Measurements from ENCODE around the gene HBEGF.

Gene HBEGF, protein sequence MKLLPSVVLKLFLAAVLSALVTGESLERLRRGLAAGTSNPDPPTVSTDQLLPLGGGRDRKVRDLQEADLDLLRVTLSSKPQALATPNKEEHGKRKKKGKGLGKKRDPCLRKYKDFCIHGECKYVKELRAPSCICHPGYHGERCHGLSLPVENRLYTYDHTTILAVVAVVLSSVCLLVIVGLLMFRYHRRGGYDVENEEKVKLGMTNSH

DNA sequence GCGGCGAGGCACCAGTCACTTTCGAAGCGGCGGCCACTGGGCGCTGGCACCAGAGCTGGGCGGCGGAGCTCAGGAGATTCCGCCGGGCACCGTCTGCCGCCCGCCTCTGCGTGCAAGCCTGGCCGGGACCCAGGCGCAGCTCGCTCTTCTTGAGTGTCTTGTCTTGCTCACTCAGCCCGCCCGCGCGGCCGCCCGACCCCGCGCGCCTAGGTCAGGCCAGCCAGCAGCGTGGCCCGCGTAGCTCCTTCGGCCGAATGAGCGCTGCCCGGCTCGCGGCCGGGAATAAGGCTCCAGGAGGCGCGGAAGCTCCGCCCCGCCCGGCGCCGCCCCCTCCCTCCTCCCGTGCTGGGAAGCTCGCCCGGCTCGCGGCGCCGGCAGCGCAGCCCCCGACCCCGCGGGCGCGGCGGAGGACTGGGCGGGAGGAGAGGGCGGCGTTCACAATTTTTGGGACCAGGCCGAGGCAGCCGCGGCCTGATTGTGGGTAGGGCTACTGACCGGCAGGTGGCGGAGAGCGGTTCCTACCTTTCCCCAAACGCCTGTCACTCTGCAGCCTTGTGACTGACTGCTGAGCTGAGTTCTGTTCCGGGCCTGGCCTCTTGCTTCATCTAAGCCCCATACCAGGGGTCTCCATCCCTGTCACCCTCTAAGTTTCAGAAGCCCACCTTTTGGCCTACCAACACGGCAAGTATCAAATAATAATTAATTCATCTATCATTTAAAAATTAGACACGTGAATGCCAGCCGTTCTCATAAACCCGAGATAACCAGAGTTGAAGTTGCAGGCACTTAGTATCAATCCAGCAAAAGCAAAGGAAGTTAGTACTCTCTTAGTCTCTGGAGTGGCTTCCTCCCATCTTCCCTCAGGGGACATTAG lies at the start of gene HBEGF:
HBEGF (minus strand) TSS at position 256 of the 874 bp plus-strand sequence. CDS start 275 bp downstream, outside the sequence.
- DNase-seq (peak; percentile 53 to 65), ATAC-seq (peak; percentile 68)
- Mint-ChIP-seq H3K4me3 (peak within 1 kb of the TSS; percentile 84 to 86), H3K27me3 (peaks cover 47% of the 10 kb centered on the region), H3K9me3 (no peaks in the 10 kb centered on the region), H3K4me1 (peaks cover 53% of the 10 kb centered on the region), H3K27ac (peak within 1 kb of the TSS in 1 of 2 donors; percentile 21)

DNA sequence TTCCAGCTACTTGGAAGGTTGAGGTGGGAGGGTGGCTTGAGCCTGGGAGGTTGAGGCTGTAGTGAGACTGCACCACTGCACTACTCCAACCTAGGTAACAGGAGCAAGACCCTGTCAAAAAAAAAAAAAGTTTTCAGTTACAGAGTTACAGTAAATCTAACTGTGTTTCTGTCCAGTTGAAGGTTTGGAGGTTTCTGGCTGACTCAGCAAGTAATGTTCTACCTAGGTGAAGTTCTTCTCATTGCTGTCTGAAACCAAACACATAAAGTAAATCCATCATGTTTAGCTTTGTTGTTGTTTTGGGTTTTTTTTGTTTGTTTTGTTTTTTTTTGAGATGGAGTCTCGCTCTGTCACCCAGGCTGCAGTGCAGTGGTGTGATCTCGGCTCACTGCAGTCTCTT lies 47.3 kb upstream of the HBEGF start:
- H3K4me1 Mint-ChIP-seq: no peaks in the 10 kb centered on the region
- no peak for DNase-seq
- H3K4me3 Mint-ChIP-seq: no peak overlapping the region
- no peaks in the 10 kb centered on the region for H3K27me3 Mint-ChIP-seq
- no peak for ATAC-seq
- no peak overlapping the region for H3K27ac Mint-ChIP-seq
- H3K9me3 Mint-ChIP-seq: no peaks in the 10 kb centered on the region

DNA sequence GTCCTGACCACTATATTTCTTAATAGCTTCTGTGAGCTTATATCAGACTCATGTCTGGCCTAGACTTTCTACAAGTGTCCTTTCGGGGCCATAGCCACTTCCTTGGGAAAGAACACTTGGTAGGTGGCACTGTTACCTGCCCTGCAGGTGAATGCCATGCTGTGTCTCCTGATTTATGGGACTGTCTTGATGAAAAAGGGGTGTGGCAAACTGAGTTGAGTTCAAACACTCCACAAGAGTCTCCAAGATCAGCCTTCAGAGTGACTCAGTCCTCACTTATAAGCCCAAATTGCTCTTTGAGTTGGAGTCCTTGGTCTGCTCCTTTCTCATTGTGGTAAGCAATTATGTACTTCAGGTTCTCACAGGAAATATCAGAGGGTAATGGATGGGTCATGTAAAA lies 45.3 kb upstream of the HBEGF start:
- Mint-ChIP-seq H3K4me3 (no peak overlapping the region), H3K27ac (no peak overlapping the region), H3K27me3 (no peaks in the 10 kb centered on the region), H3K9me3 (no peaks in the 10 kb centered on the region), H3K4me1 (no peaks in the 10 kb centered on the region)
- DNase-seq (no peak), ATAC-seq (no peak)

DNA sequence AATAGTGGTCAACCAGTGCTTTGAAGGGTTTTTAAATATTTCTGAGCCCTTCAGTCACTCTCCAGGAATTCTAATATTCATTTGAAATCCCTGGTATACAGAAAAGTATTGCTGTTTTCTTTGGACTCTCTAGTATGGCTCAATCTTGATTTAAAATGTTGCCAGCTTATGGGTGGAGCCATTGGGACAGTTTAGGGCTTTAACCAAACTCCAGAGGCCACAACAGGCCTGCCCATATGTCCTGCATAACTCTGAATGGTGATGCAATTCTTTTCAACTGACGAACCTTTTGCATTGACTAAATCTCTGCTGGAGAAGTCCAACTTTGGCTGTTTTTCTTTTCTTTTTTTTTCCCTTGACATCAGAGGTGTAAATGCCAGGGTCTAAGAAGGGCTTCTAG lies 44.9 kb upstream of the HBEGF start:
- no peak overlapping the region for H3K27ac Mint-ChIP-seq
- no peaks in the 10 kb centered on the region for H3K4me1 Mint-ChIP-seq
- no peak for ATAC-seq
- no peak overlapping the region for H3K4me3 Mint-ChIP-seq
- no peak for DNase-seq
- no peaks in the 10 kb centered on the region for H3K27me3 Mint-ChIP-seq
- no peaks in the 10 kb centered on the region for H3K9me3 Mint-ChIP-seq

DNA sequence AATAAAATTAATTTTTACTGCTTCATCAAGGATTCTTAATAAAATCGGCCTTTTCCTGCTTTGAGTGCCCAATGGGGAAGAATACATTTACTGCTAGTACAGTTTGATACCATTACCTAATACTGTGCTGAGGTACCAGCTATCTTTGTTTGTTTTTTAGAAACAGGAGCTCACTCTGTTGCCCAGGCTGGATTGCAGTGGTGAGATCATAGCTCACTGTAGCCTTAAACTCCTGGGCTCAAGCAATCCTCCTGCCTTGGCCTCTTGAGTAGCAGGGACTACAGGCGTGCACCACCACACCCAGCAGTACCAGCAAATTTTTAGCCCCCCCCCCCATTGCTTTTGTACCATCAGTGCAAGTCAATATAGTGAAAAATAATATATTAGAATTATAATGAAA lies 41.6 kb upstream of the HBEGF start:
- ATAC-seq (no peak), DNase-seq (no peak)
- H3K4me1 Mint-ChIP-seq: no peaks in the 10 kb centered on the region
- no peak overlapping the region for H3K4me3 Mint-ChIP-seq
- no peaks in the 10 kb centered on the region for H3K9me3 Mint-ChIP-seq
- no peak overlapping the region for H3K27ac Mint-ChIP-seq
- H3K27me3 Mint-ChIP-seq: no peaks in the 10 kb centered on the region

DNA sequence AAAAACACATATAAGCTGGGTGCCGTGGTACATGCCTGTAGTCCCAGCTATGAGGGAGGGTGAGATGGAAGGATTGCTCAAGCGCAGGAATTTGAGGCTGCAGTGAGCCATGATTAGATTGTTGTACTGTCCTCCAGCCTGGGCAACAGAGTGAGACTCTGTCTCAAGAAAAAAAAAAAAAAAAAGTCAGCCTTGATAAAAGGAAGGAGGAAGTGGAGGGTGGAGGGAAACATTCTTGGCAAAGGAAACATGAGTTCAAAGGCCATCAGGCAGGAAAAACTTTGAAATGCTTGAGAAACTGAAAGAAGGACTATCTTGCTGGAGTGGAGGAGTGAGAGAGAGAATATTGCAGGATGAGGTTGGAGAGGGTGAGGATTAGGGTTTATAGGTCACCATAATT lies 36.9 kb upstream of the HBEGF start:
- ATAC-seq (no peak), DNase-seq (no peak)
- H3K9me3 Mint-ChIP-seq: no peaks in the 10 kb centered on the region
- peaks cover 12% of the 10 kb centered on the region for H3K4me1 Mint-ChIP-seq
- H3K4me3 Mint-ChIP-seq: no peak overlapping the region
- no peak overlapping the region for H3K27ac Mint-ChIP-seq
- H3K27me3 Mint-ChIP-seq: no peaks in the 10 kb centered on the region

DNA sequence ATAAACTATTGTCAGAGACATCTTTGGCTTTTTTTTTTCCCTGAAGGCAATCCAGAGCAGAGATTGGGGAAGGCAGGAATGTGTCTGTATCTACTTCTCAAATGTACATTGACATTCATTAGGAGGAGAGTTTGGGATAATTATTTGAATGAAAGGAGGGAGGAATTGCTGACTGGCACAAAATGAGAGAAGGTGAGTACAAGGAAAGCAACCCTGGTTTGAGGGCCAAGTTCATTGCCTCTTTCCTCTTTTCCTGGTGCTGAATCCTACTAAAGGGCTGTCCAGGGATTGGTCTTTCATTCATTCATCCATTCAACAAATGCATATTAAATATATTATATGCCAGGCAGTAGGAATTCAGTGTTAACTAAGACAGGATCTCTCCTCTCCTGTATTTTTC lies 36.5 kb upstream of the HBEGF start:
- H3K27ac Mint-ChIP-seq: no peak overlapping the region
- no peak for ATAC-seq

GRCh38 chr5:140381972-140382371 lies 35.6 kb upstream of the HBEGF start:
- no peaks in the 10 kb centered on the region for H3K9me3 Mint-ChIP-seq
- H3K4me1 Mint-ChIP-seq: peaks cover 12% of the 10 kb centered on the region
- ATAC-seq: peak; percentile 95
- H3K27me3 Mint-ChIP-seq: no peaks in the 10 kb centered on the region
- H3K4me3 Mint-ChIP-seq: no peak overlapping the region
- H3K27ac Mint-ChIP-seq: no peak overlapping the region
- no peak for DNase-seq

More for the DNA sequence above, 36.5 kb upstream of the HBEGF start:
- no peaks in the 10 kb centered on the region for H3K9me3 Mint-ChIP-seq
- H3K27me3 Mint-ChIP-seq: no peaks in the 10 kb centered on the region
- peaks cover 12% of the 10 kb centered on the region for H3K4me1 Mint-ChIP-seq
- H3K4me3 Mint-ChIP-seq: no peak overlapping the region
- no peak for DNase-seq

DNA sequence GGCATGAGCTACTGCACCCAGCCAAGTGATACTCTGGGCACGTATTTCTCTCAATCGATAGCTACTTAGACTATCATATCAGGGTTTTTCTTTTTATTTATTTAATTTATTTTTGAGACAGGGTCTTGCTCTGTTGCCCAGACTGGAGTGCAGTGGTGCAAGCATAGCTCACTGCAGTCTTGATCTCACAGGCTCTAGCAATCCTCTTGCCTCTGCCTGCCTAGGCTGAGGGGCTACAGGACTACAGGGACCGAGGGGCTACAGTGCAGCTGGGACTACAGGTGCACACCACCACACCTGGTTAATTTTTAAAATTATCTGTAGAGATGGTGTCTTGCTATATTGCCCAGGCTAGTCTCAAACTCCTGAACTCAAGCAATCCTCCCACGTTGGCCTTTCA lies 34.9 kb upstream of the HBEGF start:
- Mint-ChIP-seq H3K27me3 (no peaks in the 10 kb centered on the region), H3K9me3 (no peaks in the 10 kb centered on the region), H3K4me3 (no peak overlapping the region), H3K27ac (no peak overlapping the region), H3K4me1 (peaks cover 12% of the 10 kb centered on the region)
- no peak for DNase-seq
- ATAC-seq: no peak

DNA sequence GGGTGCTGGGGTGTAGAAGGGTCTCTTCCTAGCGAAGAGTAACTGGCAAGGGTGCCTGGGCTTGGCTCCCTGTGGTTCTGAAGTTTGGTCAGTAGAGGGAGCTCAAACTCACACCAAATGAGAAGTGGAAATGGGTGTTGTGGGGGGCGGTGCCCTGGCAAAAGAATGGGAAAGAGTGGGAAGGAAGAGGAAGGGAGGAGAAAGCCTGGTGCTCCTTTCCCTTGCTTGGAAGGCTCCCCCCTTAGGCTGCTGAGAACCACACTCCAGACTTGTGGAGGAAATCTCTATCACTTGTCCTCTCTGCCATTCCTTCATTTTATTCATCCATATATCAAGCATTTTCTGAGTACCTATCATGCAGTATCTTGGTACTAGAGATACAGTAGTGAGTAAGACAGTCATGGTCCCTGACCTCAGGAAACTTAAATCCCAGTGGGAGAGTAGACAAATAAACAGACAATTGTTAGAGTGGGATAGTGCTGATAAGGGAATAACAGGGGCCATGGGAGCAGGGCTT lies 26.6 kb upstream of the HBEGF start:
- ATAC-seq: no peak
- H3K4me1 Mint-ChIP-seq: peaks cover 7% of the 10 kb centered on the region
- DNase-seq: peak; percentile 27 to 29
- H3K4me3 Mint-ChIP-seq: no peak overlapping the region
- H3K9me3 Mint-ChIP-seq: no peaks in the 10 kb centered on the region
- H3K27me3 Mint-ChIP-seq: no peaks in the 10 kb centered on the region
- H3K27ac Mint-ChIP-seq: peak overlapping the region in 1 of 2 donors; percentile 15

GRCh38 chr5:140371356-140372151 lies 25.2 kb upstream of the HBEGF start:
- DNase-seq (no peak), ATAC-seq (no peak)
- Mint-ChIP-seq H3K4me3 (no peak overlapping the region), H3K27ac (peak overlapping the region in 1 of 2 donors; percentile 8), H3K27me3 (no peaks in the 10 kb centered on the region), H3K4me1 (peaks cover 14% of the 10 kb centered on the region), H3K9me3 (no peaks in the 10 kb centered on the region)

- DNase-seq: no peak
- Mint-ChIP-seq H3K4me3 (no peak overlapping the region), H3K9me3 (no peaks in the 10 kb centered on the region), H3K4me1 (peaks cover 16% of the 10 kb centered on the region), H3K27me3 (no peaks in the 10 kb centered on the region), H3K27ac (no peak overlapping the region)
- ATAC-seq: no peak
Observed at GRCh38 chr5:140367256-140368013, 21.0 kb upstream of the HBEGF start.

- no peak for ATAC-seq
- H3K27me3 Mint-ChIP-seq: no peaks in the 10 kb centered on the region
- H3K4me3 Mint-ChIP-seq: no peak overlapping the region
- H3K9me3 Mint-ChIP-seq: no peaks in the 10 kb centered on the region
- peaks cover 16% of the 10 kb centered on the region for H3K4me1 Mint-ChIP-seq
- no peak for DNase-seq
- peak overlapping the region in 1 of 2 donors; percentile 30 for H3K27ac Mint-ChIP-seq
Observed at GRCh38 chr5:140366589-140367255, 20.3 kb upstream of the HBEGF start.

DNA sequence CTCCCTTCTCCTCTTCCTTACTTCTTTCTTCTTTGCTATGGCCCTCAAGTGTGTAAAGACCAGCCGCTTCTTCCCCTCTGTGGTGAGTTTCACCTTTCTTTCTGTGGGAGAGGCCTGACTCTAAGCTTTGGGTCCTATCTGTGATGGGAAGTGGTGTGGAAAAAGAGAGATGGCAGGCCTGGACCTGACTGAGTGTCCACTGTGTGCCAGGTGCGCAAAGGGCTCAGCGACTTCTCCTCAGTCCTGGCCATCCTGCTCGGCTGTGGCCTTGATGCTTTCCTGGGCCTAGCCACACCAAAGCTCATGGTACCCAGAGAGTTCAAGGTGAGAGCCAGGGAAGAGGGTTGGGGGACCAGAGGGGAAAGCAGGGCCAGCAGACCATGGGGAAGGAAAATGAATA lies 19.5 kb upstream of the HBEGF start:
- Mint-ChIP-seq H3K4me3 (no peak overlapping the region), H3K27ac (no peak overlapping the region), H3K4me1 (peaks cover 16% of the 10 kb centered on the region), H3K9me3 (no peaks in the 10 kb centered on the region), H3K27me3 (no peaks in the 10 kb centered on the region)
- DNase-seq: no peak
- no peak for ATAC-seq

Measured in stimulated activated naive CD8-positive, alpha-beta T cell treated with anti-CD3 and anti-CD28 coated beads, Interleukin-15, amount 100 ng/mL, for 72 hours (primary cell).